GM10266 (cell line): Measurements from ENCODE around the gene FAM98B.

Experiments used
- DNase-seq: peaks from one replicate; pipeline ENCODE4 v3.0.0; 2012; ENCODE audit errors: extremely low spot score
- TF ChIP-seq, protein P1 (sequence below): IDR thresholded peaks from 2 replicates; pipeline ENCODE4 v1.5.1; 2012; ENCODE audit warnings: mild to moderate bottlenecking, low read depth; ENCODE audit not compliant: control insufficient read depth, insufficient read depth; ENCODE audit errors: missing control alignments

FAM98B gene

DNA sequence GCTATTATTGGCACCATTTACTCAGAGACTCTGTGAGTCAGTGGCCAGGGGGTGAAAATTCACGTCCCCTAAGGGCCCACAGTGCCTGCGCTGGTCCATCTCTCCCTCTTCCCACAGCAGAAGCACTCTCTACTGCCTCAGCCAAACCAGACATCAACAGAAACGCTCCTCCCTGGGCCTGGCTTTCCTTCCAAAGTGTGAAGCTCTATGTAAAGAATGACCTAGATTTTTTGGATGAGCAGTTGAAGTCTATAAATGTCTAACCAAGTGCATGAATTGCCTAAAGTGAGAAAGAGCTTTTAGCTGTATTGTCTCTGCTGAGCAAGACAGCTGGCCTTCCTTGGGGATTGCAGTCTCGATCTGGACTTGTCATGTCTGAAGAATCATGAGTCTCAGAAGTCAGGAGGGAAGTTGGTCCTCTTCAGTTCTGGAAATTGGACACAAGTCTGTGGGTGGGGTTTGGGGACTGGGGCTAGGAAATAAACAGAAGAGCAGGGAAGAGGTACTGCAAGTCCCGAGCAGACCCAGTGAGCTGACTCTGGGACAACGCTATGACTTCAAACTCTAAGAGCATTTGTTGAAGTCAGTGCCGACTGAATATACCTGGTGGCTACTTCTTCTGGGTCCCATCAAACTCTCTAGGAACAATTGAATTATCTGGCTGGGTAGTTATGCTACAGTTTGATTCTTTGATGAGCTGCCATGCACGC lies 81.7 kb downstream of the FAM98B start:
- no peak for DNase-seq

DNA sequence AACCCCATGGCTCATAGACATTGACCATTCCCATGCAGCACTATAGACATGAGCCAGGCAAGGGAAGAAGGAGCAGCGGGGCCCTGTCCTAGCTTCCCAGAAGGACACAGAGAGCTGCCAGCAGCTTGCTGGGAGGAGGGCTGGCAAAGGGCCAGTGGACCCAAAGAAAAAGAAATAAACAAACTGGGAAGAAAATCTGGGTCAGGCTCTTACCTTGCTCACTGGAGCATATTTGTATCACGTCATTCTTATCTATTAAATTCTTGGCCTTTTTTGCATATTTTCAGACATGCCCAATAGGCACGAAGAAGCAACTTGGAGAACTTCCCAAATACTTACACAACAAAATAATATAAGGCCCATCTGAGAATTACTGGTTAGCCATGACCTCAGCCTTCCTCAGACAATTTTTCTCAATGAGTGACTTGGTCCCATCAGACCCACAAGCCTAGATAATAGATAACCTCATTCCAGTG lies 82.3 kb downstream of the FAM98B start:
- no peak for DNase-seq
- TF ChIP-seq, protein P1, sequence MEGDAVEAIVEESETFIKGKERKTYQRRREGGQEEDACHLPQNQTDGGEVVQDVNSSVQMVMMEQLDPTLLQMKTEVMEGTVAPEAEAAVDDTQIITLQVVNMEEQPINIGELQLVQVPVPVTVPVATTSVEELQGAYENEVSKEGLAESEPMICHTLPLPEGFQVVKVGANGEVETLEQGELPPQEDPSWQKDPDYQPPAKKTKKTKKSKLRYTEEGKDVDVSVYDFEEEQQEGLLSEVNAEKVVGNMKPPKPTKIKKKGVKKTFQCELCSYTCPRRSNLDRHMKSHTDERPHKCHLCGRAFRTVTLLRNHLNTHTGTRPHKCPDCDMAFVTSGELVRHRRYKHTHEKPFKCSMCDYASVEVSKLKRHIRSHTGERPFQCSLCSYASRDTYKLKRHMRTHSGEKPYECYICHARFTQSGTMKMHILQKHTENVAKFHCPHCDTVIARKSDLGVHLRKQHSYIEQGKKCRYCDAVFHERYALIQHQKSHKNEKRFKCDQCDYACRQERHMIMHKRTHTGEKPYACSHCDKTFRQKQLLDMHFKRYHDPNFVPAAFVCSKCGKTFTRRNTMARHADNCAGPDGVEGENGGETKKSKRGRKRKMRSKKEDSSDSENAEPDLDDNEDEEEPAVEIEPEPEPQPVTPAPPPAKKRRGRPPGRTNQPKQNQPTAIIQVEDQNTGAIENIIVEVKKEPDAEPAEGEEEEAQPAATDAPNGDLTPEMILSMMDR: no peak

More for the DNA sequence above, 81.7 kb downstream of the FAM98B start:
- TF ChIP-seq, protein P1: no peak
